K562 (cell line): ENCODE results near the gene UPK2. TPM values are rescaled to one million over a fixed set of nuclear protein-coding genes. Genes with fewer than 3 reads are reported as not detected.

Experiments used
- C11orf30 ChIP-seq: fragments of 450-650 bp; IDR thresholded peaks from 2 replicates; pipeline ENCODE4 v1.6.1; 2016; ENCODE audit warnings: low read depth, mild to moderate bottlenecking
- DDX20 ChIP-seq: fragments of 450-650 bp; IDR thresholded peaks from 2 replicates; pipeline ENCODE4 v1.6.1; 2016; ENCODE audit warnings: missing genetic modification characterization, low read depth, mild to moderate bottlenecking, missing compliant biosample characterization, moderate library complexity
- HDGF ChIP-seq: fragments of 450-650 bp; IDR thresholded peaks from 2 replicates; pipeline ENCODE4 v1.6.1; 2016
- MECOM ChIP-seq: fragments of 250-450 bp; sonication (Bioruptor Pico); IDR thresholded peaks from 2 replicates; pipeline ENCODE4 v1.8.0; 2022; ENCODE audit warnings: inconsistent platforms
- NCOA6 ChIP-seq: fragments of 450-650 bp; IDR thresholded peaks from 2 replicates; pipeline ENCODE4 v1.6.1; 2017; ENCODE audit warnings: mild to moderate bottlenecking
- NFIC ChIP-seq: fragments of 450-650 bp; IDR thresholded peaks from 2 replicates; pipeline ENCODE4 v1.6.1; 2017; ENCODE audit warnings: mild to moderate bottlenecking, inconsistent platforms
- RBM34 ChIP-seq: fragments of 200-400 bp; formaldehyde crosslinking; IDR thresholded peaks from 2 replicates; pipeline ENCODE4 v1.6.1; 2018; ENCODE audit warnings: low read length, borderline replicate concordance; ENCODE audit not compliant: insufficient read depth
- SIRT6 ChIP-seq: IDR thresholded peaks from one replicate; pipeline ENCODE4 v1.6.1; 2012; ENCODE audit warnings: low read depth, mild to moderate bottlenecking, control low read depth, inconsistent platforms, low read length, moderate library complexity
- SNIP1 ChIP-seq: fragments of 450-650 bp; IDR thresholded peaks from 2 replicates; pipeline ENCODE4 v1.7.1; 2017; ENCODE audit warnings: low read depth, mild to moderate bottlenecking
- SUPT5H ChIP-seq: fragments of 450-650 bp; IDR thresholded peaks from 2 replicates; pipeline ENCODE4 v1.6.1; 2016
- TBP ChIP-seq: optimal IDR thresholded peaks from 2 replicates; pipeline ENCODE3; 2011; ENCODE audit warnings: low read depth, low read length, improper control_type of control experiment
- ZBTB2 ChIP-seq: fragments of 450-650 bp; IDR thresholded peaks from 2 replicates; pipeline ENCODE4 v1.6.1; 2016; ENCODE audit warnings: antibody characterized with exemption
- ZBTB49 ChIP-seq: sonication (generic); formaldehyde crosslinking; IDR thresholded peaks from 2 replicates; pipeline ENCODE4 v1.8.0; 2022; ENCODE audit warnings: missing genetic modification reagents, mild to moderate bottlenecking, borderline replicate concordance
- ZC3H8 ChIP-seq: fragments of 450-650 bp; IDR thresholded peaks from 2 replicates; pipeline ENCODE4 v1.6.1; 2017
- ZNF184 ChIP-seq: sonication (generic); formaldehyde crosslinking; IDR thresholded peaks from 2 replicates; pipeline ENCODE4 v1.5.0; 2020; ENCODE audit warnings: missing genetic modification reagents
- ZNF253 ChIP-seq: fragments of 250-450 bp; sonication (Bioruptor Pico); conservative IDR thresholded peaks from 2 replicates; pipeline ENCODE4 v1.6.1; 2021; ENCODE audit warnings: mild to moderate bottlenecking
- ZNF655 ChIP-seq: fragments of 250-450 bp; sonication (Bioruptor Pico); IDR thresholded peaks from 2 replicates; pipeline ENCODE4 v1.5.0; 2021
- polyA plus RNA-seq, 8 experiments: library from polyadenylated mRNA; depleted of rRNA in 4 of 8; stranded (reverse) in 5 of 8; unstranded in 3 of 8; fragments of >200 nt; fragmentation: Nextera tagmentation in 2 of 8; fragmentation: Illumina TruSeq in 1 of 8; extraction: Ambion mirVana in 2 of 8; extraction: Trizol in 1 of 8; gene quantifications; 2 replicates each; pipeline versions ENCODE4 v1.2.1 to v1.2.3, GENCODE V29; 2011 to 2014; ENCODE audit warnings: inconsistent platforms in 1 of 8, missing spikeins in 1 of 8
- total RNA-seq, 7 experiments: library from RNA; depleted of rRNA in 6 of 7; stranded (reverse); fragments of >200 nt in 6 of 7; fragmentation: Illumina TruSeq in 2 of 7; extraction: Trizol in 2 of 7; gene quantifications; 2 replicates each; pipeline versions ENCODE4 v1.2.1 to v1.2.3, GENCODE V29; 2011 to 2021; ENCODE audit warnings: low replicate concordance in 1 of 7
- TF ChIP-seq, protein P1 (sequence below), 2 experiments: fragments of 450-650 bp in 1 of 2; sonication (generic) in 1 of 2; formaldehyde crosslinking in 1 of 2; IDR thresholded peaks in 1 of 2; conservative IDR thresholded peaks in 1 of 2; 2 replicates each; pipeline versions ENCODE4 v1.6.1 to v1.8.1; 2016 to 2023; ENCODE audit warnings: mild to moderate bottlenecking in 2 of 2, moderate library complexity in 2 of 2, inconsistent platforms in 1 of 2, missing genetic modification reagents in 1 of 2
- TF ChIP-seq, protein P2 (sequence below): fragments of 450-650 bp; IDR thresholded peaks from 2 replicates; pipeline ENCODE4 v1.6.1; 2016; ENCODE audit warnings: low read depth, mild to moderate bottlenecking, moderate library complexity
- TF ChIP-seq, protein P3 (sequence below): fragments of 250-450 bp; sonication (Bioruptor Pico); IDR thresholded peaks from 2 replicates; pipeline ENCODE4 v1.4.0; 2020; ENCODE audit warnings: mild to moderate bottlenecking, moderate library complexity

UPK2 gene
- total and polyA plus RNA-seq, 9 of the 15 experiments (the other 6 are each of a cell fraction or from before 2014, with no cell fraction given), result not detected

DNA sequence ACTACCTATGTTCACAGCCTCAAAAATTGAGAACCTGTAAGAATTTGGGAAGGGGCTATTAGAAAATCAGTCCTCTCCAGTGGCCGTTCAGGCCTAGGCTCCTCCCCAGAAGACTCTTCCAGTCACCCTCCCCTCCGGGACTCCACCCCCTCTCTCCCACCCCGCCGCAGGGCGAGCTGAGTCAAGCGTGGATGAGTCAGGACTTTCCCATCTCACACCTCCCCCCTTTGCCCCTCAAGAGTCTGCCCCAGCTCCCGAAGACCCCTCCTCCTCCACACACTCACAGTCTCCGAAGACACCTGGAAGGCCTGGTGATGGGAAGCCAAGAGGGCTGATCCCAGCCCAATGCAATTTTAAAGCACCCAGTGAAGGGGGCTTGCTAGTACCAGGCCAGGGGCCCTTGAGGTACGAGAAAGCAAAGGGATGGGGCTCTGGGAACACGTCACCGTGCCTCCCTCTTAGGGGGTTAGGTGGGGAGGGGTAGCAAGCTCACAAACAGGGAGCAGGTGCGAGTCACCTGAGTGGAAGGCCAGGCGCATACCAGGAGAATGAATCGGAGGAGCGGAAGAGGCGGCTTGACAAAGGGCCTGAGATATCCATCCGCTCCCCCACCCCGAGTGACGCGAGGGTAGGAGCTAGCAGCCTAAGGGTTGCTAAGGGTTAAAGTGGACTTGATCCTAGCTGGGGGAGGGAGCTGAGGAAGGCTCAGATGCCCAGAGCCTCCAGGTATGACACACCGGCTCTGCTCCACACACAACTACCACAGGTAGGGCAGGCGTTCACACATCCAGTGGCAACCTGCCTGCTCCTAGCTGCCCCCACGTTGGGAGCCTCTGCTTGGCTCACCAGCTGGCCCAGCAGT lies 44.0 kb upstream of the UPK2 start (continued):
- TF ChIP-seq C11orf30 (peak; percentile 97), HDGF (0 out of 2 replicates have a peak, but pooled peaks have one; percentile 32), ZBTB2 (peak; percentile 43; the same call in 1 of the 2 replicates), ZNF253 (CRISPR knock-in tag) (no peak), ZNF184 (CRISPR knock-in tag) (no peak), SUPT5H (no peak), RBM34 (no peak), DDX20 (tag) (no peak), SIRT6 (no peak), SNIP1 (no peak), ZNF655 (no peak), ZBTB49 (CRISPR knock-in tag) (no peak), NFIC (0 out of 2 replicates have a peak, but pooled peaks have one; percentile 3), ZC3H8 (no peak), MECOM (CRISPR knock-in tag) (0 out of 2 replicates have a peak, but pooled peaks have one; percentile 17), NCOA6 (no peak), TBP (peak; percentile 9)
- TF ChIP-seq, protein P1, sequence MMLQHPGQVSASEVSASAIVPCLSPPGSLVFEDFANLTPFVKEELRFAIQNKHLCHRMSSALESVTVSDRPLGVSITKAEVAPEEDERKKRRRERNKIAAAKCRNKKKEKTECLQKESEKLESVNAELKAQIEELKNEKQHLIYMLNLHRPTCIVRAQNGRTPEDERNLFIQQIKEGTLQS (IDR thresholded peaks at IDR 0.05), result peak; percentile 95
- TF ChIP-seq, protein P1 (CRISPR knock-in tag; conservative IDR thresholded peaks at IDR 0.05), result no peak
- TF ChIP-seq, protein P2, sequence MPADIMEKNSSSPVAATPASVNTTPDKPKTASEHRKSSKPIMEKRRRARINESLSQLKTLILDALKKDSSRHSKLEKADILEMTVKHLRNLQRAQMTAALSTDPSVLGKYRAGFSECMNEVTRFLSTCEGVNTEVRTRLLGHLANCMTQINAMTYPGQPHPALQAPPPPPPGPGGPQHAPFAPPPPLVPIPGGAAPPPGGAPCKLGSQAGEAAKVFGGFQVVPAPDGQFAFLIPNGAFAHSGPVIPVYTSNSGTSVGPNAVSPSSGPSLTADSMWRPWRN, result no peak
- TF ChIP-seq, protein P3, sequence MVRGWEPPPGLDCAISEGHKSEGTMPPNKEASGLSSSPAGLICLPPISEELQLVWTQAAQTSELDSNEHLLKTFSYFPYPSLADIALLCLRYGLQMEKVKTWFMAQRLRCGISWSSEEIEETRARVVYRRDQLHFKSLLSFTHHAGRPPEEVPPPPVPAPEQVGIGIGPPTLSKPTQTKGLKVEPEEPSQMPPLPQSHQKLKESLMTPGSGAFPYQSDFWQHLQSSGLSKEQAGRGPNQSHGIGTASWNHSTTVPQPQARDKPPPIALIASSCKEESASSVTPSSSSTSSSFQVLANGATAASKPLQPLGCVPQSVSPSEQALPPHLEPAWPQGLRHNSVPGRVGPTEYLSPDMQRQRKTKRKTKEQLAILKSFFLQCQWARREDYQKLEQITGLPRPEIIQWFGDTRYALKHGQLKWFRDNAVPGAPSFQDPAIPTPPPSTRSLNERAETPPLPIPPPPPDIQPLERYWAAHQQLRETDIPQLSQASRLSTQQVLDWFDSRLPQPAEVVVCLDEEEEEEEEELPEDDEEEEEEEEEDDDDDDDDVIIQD (CRISPR knock-in tag), result 0 out of 2 replicates have a peak, but pooled peaks have one; percentile 5
